Lower leg skin (tissue), 3 donors: ENCODE measurements around the gene AGA.

ENCODE experiments used
- CTCF ChIP-seq, 3 donors: fragments of 450-650 bp; IDR thresholded peaks; one replicate each; pipeline ENCODE4 v1.5.1; 2016; ENCODE audit warnings: antibody characterized with exemption in 3 of 3, mild to moderate bottlenecking in 3 of 3, moderate library complexity in 2 of 3
- POLR2A ChIP-seq, 2 donors: fragments of 450-650 bp; IDR thresholded peaks; one replicate each; pipeline ENCODE4 v1.6.1; 2016 to 2017; ENCODE audit warnings: antibody characterized with exemption in 2 of 2, mild to moderate bottlenecking in 1 of 2, moderate library complexity in 1 of 2

- TF ChIP-seq CTCF (IDR thresholded peaks at IDR 0.05) (no peak), POLR2A (IDR thresholded peaks at IDR 0.05) (no peak)
These were observed 36.3 kb upstream of the AGA start for GRCh38 chr4:177478496-177478895.
